ENCODE data around the gene PRKAR1A.

DNA sequence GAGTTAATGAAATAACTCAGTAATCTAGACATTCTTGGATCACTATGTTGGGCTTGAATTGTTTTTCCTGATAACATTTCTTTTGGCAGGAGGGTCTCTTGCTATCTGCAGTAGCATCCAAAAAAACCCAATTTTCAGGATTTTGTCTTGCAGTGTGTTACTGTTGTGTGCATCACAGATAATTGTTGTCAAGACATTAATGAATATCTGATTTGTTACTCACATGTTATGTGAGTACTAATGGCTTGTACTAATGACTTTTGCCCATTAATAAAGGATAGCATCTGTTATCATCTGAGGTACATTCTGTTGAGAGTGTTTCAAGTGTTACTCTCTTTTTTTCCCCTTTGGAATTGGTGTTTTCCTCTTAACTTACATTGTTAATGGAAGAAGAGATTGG, 10.0 kb downstream of the PRKAR1A start:
- TF ChIP-seq, protein P1, sequence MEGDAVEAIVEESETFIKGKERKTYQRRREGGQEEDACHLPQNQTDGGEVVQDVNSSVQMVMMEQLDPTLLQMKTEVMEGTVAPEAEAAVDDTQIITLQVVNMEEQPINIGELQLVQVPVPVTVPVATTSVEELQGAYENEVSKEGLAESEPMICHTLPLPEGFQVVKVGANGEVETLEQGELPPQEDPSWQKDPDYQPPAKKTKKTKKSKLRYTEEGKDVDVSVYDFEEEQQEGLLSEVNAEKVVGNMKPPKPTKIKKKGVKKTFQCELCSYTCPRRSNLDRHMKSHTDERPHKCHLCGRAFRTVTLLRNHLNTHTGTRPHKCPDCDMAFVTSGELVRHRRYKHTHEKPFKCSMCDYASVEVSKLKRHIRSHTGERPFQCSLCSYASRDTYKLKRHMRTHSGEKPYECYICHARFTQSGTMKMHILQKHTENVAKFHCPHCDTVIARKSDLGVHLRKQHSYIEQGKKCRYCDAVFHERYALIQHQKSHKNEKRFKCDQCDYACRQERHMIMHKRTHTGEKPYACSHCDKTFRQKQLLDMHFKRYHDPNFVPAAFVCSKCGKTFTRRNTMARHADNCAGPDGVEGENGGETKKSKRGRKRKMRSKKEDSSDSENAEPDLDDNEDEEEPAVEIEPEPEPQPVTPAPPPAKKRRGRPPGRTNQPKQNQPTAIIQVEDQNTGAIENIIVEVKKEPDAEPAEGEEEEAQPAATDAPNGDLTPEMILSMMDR (IDR thresholded peaks at IDR 0.05) = no peak
- no peak for TF ChIP-seq POLR2AphosphoS5 (IDR thresholded peaks at IDR 0.05)
